ENCODE results near the gene CCM2. TPM values are rescaled to one million over a fixed set of nuclear protein-coding genes. Genes with fewer than 3 reads are reported as not detected.

The CCM2 gene
- total and polyA plus RNA-seq, 10 donors = 67.8 to 108 (median 83.8) TPM

DNA sequence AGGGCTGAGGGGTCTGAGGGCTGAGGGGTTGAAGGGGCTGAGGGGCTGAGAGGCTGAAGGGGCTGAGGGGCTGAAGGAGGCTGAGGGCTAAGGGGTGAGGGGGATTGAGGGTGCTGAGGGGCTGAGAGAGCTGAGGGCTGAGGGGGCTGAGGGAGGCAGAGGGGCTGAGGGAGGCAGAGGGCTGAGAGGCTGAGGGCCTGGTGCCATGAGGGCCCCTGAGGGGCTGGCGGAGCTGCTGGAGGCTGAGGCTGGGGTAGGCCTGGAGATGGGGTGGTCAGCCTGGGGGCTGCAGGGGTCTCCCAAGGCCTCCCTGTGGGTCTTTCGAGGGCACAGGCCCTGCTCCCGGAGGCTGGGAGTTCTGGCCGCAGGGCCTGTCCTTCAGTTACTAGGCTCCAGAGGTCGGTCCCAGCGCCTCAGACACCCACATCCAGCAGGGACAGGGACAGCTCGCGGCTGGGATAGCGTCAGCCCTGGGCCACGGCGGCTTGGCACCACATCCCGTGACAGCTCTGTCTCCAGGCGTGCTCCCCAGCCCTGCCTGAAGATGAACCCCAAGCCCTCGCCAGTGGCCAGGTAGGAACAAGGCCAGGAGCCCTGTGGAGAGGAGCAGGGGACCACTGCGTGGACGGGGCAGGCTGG lies 38.0 kb upstream of the CCM2 start:
- DNase-seq = peak; percentile 71
- Histone ChIP-seq H3K27ac (no peak overlapping the region), H3K4me3 (peak overlapping the region in 2 of 8 donors; percentile 32 to 46), H3K9me3 (no peaks in the 10 kb centered on the region), H3K4me1 (peaks cover 0 to 24% (median 4%) of the 10 kb centered on the region in 6 donors), H3K27me3 (replicated peaks in 1 of 7) (peaks cover 0 to 15% (median 0%) of the 10 kb centered on the region in 7 donors), H3K36me3 (peaks cover 0 to 52% (median 23%) of the 10 kb centered on the region in 6 donors)
- 84 to 87% (median 86%) methylated on average over 9 to 16 of the region's 16 CpGs for WGBS, 5 donors
- intact Hi-C loops (cut with DNase I; ENCODE audit: low total_unique reads) = no loop called here
- no peak for TF ChIP-seq POLR2A (IDR thresholded peaks at IDR 0.05)
- peak in 2 of 3 donors; percentile 40 to 69 for TF ChIP-seq POLR2AphosphoS5 (IDR thresholded peaks at IDR 0.05)

DNA sequence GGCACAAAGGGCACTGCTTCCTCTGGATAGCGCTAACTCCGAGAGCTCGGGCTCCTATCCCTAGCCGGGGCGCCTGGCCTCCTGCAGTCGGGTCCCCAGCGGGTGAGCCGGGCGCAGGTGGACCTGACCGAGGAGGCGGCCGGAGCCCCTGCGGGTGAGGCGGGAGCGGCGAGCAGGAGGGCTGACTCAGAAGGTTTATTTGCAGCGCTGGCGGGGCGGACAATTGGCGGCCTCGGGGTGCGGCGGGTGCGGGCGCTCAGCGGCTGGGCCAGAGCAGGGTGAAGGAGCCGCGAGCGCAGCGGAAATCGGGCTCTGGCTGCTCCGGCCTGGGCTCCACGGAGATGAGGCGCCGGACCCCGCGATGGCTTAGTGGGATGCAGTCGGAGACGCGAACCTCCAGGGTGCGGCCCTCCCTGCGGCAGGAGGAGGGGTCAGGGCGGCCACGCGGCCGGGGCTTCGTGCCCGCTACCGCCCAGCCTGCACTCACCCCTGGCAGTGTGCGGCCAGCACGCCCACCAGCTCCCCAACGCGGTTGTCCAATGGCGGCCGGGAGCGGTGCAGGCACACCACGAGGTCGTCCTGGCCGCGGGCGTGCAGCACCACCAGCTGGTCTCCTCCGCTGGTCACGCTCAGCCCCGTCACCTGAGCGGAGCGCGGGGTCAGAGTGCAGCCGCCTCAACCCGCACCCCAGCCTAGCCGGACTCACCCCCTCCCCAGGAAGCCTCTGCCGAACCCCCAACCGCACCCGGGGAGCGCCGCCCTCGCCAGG lies 37.3 kb upstream of the CCM2 start:
- 64 to 78% (median 69%) methylated on average over 34 to 76 of the region's 76 CpGs for WGBS, 5 donors
- Histone ChIP-seq H3K27ac (no peak overlapping the region), H3K9me3 (no peaks in the 10 kb centered on the region), H3K4me1 (peaks cover 0 to 28% (median 9%) of the 10 kb centered on the region in 6 donors), H3K27me3 (replicated peaks in 1 of 7) (peaks cover 0 to 15% (median 0%) of the 10 kb centered on the region in 7 donors), H3K36me3 (peaks cover 0 to 59% (median 30%) of the 10 kb centered on the region in 6 donors), H3K4me3 (peak overlapping the region in 2 of 8 donors; percentile 32 to 46)
- intact Hi-C loops (cut with DNase I; ENCODE audit: low total_unique reads) = no loop called here
- TF ChIP-seq POLR2AphosphoS5 (IDR thresholded peaks at IDR 0.05) (peak in 1 of 3 donors; percentile 45), POLR2A (IDR thresholded peaks at IDR 0.05) (no peak)
- DNase-seq = peak; percentile 78

DNA sequence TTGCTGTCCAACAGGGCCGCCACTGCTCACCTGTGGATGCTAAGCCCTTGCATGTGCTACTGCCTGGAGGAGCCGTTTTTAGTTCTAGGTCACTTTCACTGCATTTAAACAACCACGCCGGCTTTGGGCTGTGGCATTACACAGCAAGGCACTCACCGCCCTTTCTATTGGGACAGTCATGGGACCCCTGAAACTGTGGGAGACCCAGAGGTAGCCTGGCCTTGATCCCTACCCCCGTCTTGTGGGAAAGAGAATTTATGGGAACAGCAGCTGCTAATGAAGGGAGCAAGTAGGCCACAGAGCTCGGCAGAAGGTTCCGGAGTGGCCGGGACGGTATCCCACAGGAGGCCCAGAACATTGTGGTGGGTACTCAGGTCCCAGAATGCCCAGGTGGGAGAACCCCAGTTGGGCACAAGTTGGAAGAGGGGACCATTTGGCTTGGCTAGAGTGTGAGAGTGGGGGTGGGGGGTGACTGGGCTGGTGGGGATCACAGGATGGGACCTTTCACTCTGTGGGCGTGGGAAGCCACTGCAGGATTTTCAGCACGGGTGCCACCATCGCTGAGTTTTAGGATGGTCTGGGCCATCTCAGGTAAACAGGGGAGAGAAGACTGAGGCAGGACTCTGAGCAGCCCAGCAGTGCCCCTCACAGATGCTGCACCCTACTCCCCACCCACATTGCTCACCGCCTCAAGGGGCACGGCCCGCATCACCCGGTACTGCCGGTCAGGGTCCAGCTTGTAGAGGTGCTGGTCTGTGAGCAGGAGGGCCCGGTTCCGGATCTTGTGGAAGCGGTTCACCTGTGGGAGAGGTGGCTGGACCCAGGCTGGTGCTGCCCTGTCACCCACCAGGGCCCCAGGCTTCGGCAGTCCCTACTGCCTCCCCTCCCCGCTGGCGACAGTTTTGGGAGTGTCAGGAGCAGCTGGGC lies 36.4 kb upstream of the CCM2 start:
- H3K27me3 ChIP-seq (replicated peaks in 1 of 7) = peaks cover 0 to 15% (median 0%) of the 10 kb centered on the region in 7 donors
- 88 to 95% (median 92%) methylated on average over 17 to 24 of the region's 24 CpGs for WGBS, 5 donors
- H3K27ac ChIP-seq = no peak overlapping the region
- peaks cover 0 to 69% (median 32%) of the 10 kb centered on the region in 6 donors for H3K36me3 ChIP-seq
- intact Hi-C loops (cut with DNase I; ENCODE audit: low total_unique reads) = no loop called here
- TF ChIP-seq, protein P1, sequence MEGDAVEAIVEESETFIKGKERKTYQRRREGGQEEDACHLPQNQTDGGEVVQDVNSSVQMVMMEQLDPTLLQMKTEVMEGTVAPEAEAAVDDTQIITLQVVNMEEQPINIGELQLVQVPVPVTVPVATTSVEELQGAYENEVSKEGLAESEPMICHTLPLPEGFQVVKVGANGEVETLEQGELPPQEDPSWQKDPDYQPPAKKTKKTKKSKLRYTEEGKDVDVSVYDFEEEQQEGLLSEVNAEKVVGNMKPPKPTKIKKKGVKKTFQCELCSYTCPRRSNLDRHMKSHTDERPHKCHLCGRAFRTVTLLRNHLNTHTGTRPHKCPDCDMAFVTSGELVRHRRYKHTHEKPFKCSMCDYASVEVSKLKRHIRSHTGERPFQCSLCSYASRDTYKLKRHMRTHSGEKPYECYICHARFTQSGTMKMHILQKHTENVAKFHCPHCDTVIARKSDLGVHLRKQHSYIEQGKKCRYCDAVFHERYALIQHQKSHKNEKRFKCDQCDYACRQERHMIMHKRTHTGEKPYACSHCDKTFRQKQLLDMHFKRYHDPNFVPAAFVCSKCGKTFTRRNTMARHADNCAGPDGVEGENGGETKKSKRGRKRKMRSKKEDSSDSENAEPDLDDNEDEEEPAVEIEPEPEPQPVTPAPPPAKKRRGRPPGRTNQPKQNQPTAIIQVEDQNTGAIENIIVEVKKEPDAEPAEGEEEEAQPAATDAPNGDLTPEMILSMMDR (IDR thresholded peaks at IDR 0.05 in 8 of 11, conservative IDR thresholded peaks at IDR 0.05 in 3 of 11) = no peak
- no peak for TF ChIP-seq POLR2A (IDR thresholded peaks at IDR 0.05)
- peak in 1 of 3 donors; percentile 59 for TF ChIP-seq POLR2AphosphoS5 (IDR thresholded peaks at IDR 0.05)
- H3K4me3 ChIP-seq = no peak overlapping the region
- DNase-seq = peak; percentile 52
- no peaks in the 10 kb centered on the region for H3K9me3 ChIP-seq
- H3K4me1 ChIP-seq = peaks cover 0 to 31% (median 9%) of the 10 kb centered on the region in 6 donors

DNA sequence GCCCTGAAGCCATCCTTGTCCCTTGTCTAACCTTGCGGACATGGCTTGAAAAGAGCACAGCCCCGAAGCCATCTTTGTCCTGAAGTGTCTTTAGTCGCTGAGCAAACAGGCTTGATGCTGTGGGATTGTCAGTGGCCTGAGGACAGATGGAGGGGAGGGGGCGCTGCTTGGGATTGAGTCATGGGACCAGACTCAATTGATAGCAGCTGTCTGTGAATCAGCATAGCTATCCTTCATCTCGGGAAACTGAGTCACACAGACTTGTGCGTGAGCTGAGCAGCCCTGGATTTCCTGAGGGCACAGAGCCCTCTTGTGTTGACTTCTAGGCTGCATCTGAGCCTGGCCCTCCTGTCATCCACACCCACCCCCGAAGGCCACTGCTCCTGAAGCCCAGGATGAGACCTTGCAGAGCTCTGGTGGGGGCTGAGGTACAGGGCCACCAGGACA lies 35.6 kb upstream of the CCM2 start:
- intact Hi-C loops (cut with DNase I; ENCODE audit: low total_unique reads) = no loop called here
- no peak for TF ChIP-seq POLR2AphosphoS5 (IDR thresholded peaks at IDR 0.05)
- TF ChIP-seq, protein P1 (IDR thresholded peaks at IDR 0.05 in 8 of 11, conservative IDR thresholded peaks at IDR 0.05 in 3 of 11) = no peak
- TF ChIP-seq POLR2A (IDR thresholded peaks at IDR 0.05) = no peak
- H3K27me3 ChIP-seq (replicated peaks in 1 of 7) = peaks cover 0 to 15% (median 0%) of the 10 kb centered on the region in 7 donors
- WGBS, 5 donors = 79 to 91% (median 82%) methylated on average over 5 to 7 of the region's 7 CpGs
- no peak for DNase-seq
- no peaks in the 10 kb centered on the region for H3K9me3 ChIP-seq
- H3K4me3 ChIP-seq = no peak overlapping the region
- peaks cover 0 to 77% (median 36%) of the 10 kb centered on the region in 6 donors for H3K36me3 ChIP-seq
- H3K27ac ChIP-seq = no peak overlapping the region
- H3K4me1 ChIP-seq = peaks cover 0 to 23% (median 9%) of the 10 kb centered on the region in 6 donors
